Kidney glomerular epithelial cell (primary cell): ENCODE results near the gene RUNX2.
"Not testable (repeated sequence)": the region's sequence is repeated elsewhere in the genome, so short reads cannot be mapped to it uniquely, and the experiment has no call there.

ENCODE experiments used
- DNase-seq: peaks from one replicate; lab custom pipeline; 2025; lab: John Stamatoyannopoulos, UW

The RUNX2 gene

GRCh38 chr6:45457141-45457540 lies 129.0 kb downstream of the RUNX2 start:
- no peak for DNase-seq

DNA sequence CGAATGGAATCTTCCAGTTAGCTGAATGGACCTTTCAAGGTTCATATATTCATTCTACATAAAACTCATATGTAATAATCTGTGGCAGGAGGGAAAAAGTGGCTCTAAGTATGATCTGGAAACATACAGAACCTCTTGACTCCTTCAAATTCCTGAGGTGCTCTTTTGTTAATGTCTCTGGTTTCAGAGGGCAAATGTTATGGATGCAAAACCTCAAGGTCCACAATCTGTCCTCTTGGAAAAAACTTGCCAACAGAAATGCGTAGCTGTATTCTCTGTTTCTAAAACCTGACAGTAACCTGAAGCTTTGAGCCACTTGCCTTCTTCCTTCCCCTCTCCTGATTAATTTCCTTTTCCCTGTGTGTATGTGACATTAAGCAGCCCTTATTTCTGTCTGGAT lies 130.5 kb downstream of the RUNX2 start:
- no peak for DNase-seq

GRCh38 chr6:45460166-45460565 lies 132.0 kb downstream of the RUNX2 start:
- DNase-seq: no peak

GRCh38 chr6:45461486-45461885 lies 133.4 kb downstream of the RUNX2 start:
- no peak for DNase-seq

GRCh38 chr6:45462190-45463134 lies 134.3 kb downstream of the RUNX2 start:
- no peak for DNase-seq

GRCh38 chr6:45464685-45465084 lies 136.6 kb downstream of the RUNX2 start:
- no peak for DNase-seq

DNA sequence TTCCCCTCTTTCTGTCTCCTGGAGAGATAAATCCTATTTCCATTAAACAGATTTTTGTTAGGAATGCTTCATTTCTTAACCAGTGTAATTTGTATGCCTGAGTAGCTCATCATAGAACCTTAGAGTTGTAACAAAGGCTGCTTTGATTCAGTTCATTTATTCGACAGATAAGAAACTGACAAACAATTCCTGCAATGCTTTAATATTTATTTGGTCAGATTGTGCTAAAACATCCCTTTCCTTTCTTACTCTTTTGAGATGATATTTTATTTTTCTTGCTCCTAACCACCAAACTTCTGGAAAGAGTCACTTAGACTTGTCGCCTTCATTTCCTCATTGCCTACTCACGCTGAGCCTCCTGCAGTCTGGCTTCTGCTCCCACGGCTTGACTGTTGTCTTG lies 138.6 kb downstream of the RUNX2 start:
- DNase-seq: no peak

DNA sequence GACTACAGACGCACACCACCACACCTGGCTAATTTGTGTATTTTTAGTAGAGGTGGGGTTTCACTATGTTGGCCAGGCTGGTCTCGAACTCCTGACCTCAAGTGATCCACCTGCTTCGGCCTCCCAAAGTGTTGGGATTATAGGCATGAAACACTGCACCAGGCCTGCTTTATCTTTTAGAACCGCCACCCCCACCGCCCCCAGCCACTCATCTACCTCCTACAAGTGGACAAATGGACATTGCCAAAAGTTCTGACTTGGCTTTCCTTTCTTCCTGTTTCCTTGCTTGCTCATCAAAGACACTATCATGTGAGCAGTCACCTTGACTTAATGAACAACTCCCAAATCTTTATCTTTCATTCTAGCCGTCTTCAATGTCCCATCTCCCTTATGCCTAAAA lies 139.3 kb downstream of the RUNX2 start:
- not testable (repeated sequence) for DNase-seq

GRCh38 chr6:45467853-45468252 lies 139.7 kb downstream of the RUNX2 start:
- DNase-seq: no peak

- DNase-seq: no peak
Observed at GRCh38 chr6:45469663-45470062, 141.5 kb downstream of the RUNX2 start.

- DNase-seq: no peak
Observed at GRCh38 chr6:45470131-45470738, 142.1 kb downstream of the RUNX2 start.

- DNase-seq: no peak
Observed at GRCh38 chr6:45472382-45472781, 144.3 kb downstream of the RUNX2 start.

GRCh38 chr6:45473121-45473993 lies 145.2 kb downstream of the RUNX2 start:
- DNase-seq: no peak

GRCh38 chr6:45474376-45474775 lies 146.2 kb downstream of the RUNX2 start:
- no peak for DNase-seq

GRCh38 chr6:45476341-45476740 lies 148.2 kb downstream of the RUNX2 start:
- no peak for DNase-seq

DNA sequence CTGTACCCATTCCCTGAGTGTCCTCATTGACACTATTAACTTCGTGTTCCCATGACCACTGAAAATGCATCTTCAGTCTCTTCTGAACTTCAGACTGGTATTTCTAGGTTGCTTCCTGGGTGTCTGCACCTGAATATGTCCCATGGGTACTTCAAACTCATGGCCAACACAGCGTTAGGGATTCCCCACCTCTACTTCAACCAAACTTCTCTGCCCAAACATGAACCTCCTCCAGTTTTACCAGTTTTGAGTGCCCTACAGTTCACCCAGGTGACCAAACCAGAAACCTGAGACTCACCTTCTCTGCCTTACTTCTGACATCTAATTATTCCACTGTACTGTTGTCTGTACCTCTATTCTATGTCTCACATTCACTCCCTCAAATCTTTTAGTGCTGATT lies 149.1 kb downstream of the RUNX2 start:
- no peak for DNase-seq

DNA sequence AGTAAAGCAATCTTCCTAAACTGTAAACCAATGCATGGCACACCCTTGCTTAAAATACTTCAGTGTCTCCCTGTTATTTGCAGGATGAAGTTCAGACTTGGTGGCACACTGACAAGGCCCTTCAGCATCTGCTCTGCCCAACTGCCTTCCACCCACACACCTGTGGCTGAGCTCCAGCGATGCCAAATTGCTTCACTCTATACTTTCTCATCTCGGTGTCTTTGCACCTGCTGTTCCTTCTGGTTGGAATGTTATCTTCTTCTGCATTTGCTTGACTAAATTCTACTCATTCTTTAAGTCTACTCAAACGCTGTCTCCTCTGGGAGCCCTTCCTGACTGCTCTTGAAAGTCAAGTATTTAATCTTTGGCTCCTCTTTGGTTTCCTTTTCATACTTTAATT lies 149.7 kb downstream of the RUNX2 start:
- no peak for DNase-seq

DNA sequence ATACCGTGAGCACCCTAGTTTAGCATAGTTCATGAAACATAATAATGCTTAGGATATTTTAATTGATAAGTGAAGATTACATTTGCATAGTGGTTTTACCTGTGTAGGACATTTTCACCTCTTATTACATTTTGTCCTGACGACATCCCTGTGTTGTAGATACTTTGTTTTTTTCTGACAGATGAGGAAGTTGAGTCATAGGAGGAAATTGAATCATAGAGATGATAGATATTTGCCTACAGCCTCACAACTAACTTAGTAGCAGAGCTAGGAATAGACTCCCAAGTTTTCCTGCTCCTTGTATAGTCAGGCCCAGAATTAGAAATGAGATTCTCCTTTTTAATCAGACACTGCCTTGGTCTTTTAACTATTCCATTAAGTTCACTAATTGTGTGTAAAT lies 150.1 kb downstream of the RUNX2 start:
- peak; percentile 37 for DNase-seq

DNA sequence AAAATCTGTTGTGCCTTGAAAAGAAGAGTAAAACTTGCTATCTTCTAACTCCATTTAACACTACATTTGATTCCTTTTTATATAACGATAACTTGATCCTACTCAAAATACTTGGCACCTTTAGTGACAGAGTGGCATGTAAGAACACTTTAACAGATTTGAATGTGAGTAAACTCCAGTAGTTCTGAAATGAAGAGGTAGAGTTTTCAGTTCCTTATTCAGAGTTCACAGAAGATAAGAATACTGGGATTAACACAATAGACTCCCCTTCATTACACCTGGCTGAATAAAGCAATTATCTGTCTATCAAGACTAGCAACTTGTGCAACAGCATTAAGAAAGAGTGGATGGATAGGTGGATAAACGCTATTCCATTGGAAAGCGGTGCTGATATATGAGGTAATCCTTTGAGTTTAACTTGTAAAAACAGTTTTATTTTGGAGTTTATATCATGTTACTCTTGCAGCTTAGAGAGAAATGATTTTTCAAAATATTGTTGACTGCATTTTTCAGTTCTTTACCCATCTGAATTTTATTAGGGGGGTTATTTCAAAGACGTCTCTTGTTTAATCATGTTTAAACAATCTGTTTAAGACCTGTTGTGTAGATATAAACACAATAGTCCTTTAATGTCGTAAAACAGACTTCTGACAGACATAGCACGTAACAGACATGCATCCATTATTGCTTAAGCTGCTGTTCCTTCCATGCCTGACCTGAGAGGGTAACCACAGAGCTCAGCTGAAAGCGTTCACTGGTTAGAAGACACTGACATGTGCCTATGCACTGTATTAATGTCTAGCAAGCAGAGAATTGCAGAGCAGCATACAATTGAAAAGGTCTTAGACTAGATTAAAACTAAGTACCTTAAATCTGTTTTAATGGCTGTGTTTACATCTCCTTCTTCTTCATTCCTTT lies 152.0 kb downstream of the RUNX2 start:
- peak; percentile 49 for DNase-seq

DNA sequence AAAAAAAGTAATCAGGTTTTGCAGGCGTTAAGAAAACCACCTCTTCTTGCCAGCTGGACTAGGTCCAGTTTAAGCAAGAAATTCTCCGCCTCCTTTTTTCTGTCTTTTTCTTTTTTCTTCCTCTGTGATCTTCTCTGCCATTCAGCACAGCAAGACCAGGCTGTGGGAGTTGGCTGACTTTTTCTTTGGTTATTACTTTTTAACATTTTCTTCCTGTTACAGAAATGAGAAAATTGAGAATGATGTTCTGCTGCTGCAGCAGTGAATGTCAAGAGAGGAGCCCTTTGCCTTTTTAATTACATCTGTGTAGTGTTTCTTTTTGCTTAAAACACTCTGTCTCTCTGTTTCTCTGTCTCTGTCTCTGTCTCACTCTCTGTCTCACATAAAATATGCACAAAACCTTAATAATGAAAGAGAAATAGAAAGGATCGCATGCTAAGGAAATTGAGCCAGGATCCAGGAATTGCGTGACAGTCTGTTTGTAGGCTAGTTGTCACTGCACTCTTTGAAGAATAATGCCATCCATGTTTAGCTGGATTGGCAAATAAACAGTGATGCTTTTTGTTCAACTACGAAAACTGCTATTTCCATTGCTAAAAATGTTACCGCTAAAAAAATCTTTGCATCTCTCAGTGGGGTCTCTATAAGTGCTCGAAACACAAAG lies 152.8 kb downstream of the RUNX2 start:
- DNase-seq: no peak

GRCh38 chr6:45483021-45483420 lies 154.9 kb downstream of the RUNX2 start:
- no peak for DNase-seq
